ENCODE measurements around the gene TNRC6C. TPM values are rescaled to one million over a fixed set of nuclear protein-coding genes. Genes with fewer than 3 reads are reported as not detected.
A peak's percentile ranks its signal among the peaks of the same experiment; 100 is the strongest.

TNRC6C gene
- total and polyA plus RNA-seq, 9 of the 15 experiments (the other 6 are each of a cell fraction or from before 2014, with no cell fraction given): 0.20 to 4.9 (median 2.3) TPM

DNA sequence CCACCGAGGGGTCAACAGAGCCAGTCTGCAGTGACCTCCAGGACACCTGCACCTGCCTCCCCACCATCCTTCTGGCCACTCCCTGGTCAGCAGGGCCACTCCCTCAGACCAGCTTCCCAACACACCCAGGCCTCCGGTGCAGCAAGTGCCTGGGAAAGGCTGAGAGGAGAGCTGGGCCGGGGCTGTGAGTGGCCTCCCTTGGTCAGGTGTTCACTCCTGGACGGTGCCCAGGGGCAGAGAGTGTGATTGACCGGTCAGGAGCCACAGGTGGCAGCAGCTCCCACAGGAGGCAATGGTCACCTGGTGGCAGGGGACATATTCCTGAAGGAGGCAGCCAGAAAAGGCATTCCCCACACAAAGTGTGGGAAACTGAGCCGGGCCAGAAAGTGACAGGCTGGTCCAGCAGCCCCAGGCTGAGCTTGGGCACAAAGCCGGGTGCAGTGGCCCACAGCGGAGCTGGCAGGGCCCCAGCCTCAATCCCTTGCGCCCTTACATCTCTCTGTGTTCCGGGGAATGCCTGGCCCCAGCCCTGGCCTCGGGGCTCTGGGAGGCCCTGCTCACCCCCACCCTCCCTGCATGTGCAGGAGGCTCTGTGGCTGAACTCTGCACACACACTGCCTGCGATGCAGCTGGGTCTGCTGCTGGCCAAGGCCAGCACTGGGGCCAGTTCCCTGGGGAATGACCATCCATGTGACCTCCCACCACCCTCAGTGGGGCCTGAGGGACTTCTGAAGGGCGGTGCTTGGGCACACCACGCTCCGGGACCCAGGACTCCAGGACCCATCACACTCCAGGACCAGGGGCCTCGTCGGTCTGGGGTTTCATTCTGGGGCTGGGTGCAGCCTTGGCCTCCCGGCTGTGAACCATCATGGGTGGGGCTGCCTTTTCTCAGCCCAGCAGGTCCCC, 186.5 kb downstream of the TNRC6C start (continued):
- TF ChIP-seq KAT7 (CRISPR knock-in tag; IDR thresholded peaks at IDR 0.05; ENCODE audit: borderline replicate concordance) (peak; percentile 60; the same call in 1 of the 2 replicates), CHD1 (IDR thresholded peaks at IDR 0.05; ENCODE audit: low read length) (no peak), ARNT (IDR thresholded peaks at IDR 0.05) (no peak), CBFB (CRISPR knock-in tag; IDR thresholded peaks at IDR 0.05) (0 out of 2 replicates have a peak, but pooled peaks have one; percentile 48), ZFX (CRISPR knock-in tag; IDR thresholded peaks at IDR 0.05) (peak; percentile 59), CXXC5 (CRISPR knock-in tag; IDR thresholded peaks at IDR 0.05) (0 out of 2 replicates have a peak, but pooled peaks have one; percentile 2), TCF3 (CRISPR knock-in tag; IDR thresholded peaks at IDR 0.05) (no peak), HMGN3 (IDR thresholded peaks at IDR 0.05; ENCODE audit: borderline replicate concordance, extremely low read depth, insufficient read length, low read depth, low read length) (peak; percentile 27), RBFOX2 (IDR thresholded peaks at IDR 0.05; ENCODE audit: low read depth, low read length) (peak; percentile 12; the same call in 1 of the 2 replicates), ZNF583 (CRISPR knock-in tag; IDR thresholded peaks at IDR 0.05) (0 out of 2 replicates have a peak, but pooled peaks have one; percentile 52), POLR2G (IDR thresholded peaks at IDR 0.05; ENCODE audit: low read depth, low read length) (peak; percentile 25; the same call in 1 of the 2 replicates), WHSC1 (IDR thresholded peaks at IDR 0.05; ENCODE audit: low read length) (no peak), PCBP1 (IDR thresholded peaks at IDR 0.05; ENCODE audit: low read depth, low read length, poor library complexity, severe bottlenecking) (no peak), EP300 (IDR thresholded peaks at IDR 0.05; ENCODE audit: low read length) (no peak), ZNF592 (IDR thresholded peaks at IDR 0.05) (peak; percentile 8; the same call in 1 of the 2 replicates), BRD4 (IDR thresholded peaks at IDR 0.05) (no peak), SIN3A (IDR thresholded peaks at IDR 0.05; ENCODE audit: borderline replicate concordance in 2 of 2, control insufficient read depth in 1 of 2, low read depth in 2 of 2, low read length in 2 of 2) (0 out of 4 replicates have a peak, but pooled peaks of 1 of the 2 experiments have one; percentile 46), ZC3H11A (IDR thresholded peaks at IDR 0.05; ENCODE audit: low read depth, low read length) (no peak), CBFA2T3 (IDR thresholded peaks at IDR 0.05) (0 out of 2 replicates have a peak, but pooled peaks have one; percentile 29), FOXA1 (IDR thresholded peaks at IDR 0.05; ENCODE audit: borderline replicate concordance) (no peak), NRF1 (conservative IDR thresholded peaks at IDR 0.05 in 1 of 2, IDR thresholded peaks at IDR 0.05 in 1 of 2) (peak in 1 of 2 experiments; percentile 12; a peak in 1 of 4 replicates)
- TF ChIP-seq, protein P1, sequence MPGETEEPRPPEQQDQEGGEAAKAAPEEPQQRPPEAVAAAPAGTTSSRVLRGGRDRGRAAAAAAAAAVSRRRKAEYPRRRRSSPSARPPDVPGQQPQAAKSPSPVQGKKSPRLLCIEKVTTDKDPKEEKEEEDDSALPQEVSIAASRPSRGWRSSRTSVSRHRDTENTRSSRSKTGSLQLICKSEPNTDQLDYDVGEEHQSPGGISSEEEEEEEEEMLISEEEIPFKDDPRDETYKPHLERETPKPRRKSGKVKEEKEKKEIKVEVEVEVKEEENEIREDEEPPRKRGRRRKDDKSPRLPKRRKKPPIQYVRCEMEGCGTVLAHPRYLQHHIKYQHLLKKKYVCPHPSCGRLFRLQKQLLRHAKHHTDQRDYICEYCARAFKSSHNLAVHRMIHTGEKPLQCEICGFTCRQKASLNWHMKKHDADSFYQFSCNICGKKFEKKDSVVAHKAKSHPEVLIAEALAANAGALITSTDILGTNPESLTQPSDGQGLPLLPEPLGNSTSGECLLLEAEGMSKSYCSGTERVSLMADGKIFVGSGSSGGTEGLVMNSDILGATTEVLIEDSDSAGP (CRISPR knock-in tag; IDR thresholded peaks at IDR 0.05): no peak
